GM12878 (cell line): ENCODE data around the gene BRD1. TPM values are rescaled to one million over a fixed set of nuclear protein-coding genes. Genes with fewer than 3 reads are reported as not detected.

Experiments
- ATAC-seq: fragments of 200-7000 bp; cut with Tn5 transposase; 3 replicates; pipeline ENCODE4 v1.9.1; 2020; ENCODE audit warnings: mild to moderate bottlenecking, moderate library complexity
- BruUV-seq: library from RNA; stranded (reverse); fragments of 400-500 nt; replicated peaks from 2 replicates; lab custom pipeline; 2021; lab: Mats Ljungman, UMichigan
- CTCF ChIA-PET: fragments of 300-600 bp; sonication (Branson Sonifier 250); formaldehyde crosslinking; extraction: SDS; loops from one replicate; lab custom pipeline; 2021; ENCODE audit warnings: inconsistent platforms; lab: Yijun Ruan, JAX
- POLR2A ChIA-PET: fragments of 350-600 bp; formaldehyde crosslinking; extraction: SDS; loops from one replicate; lab custom pipeline; 2021; ENCODE audit warnings: inconsistent platforms; lab: Charles Lee
- RAD21 ChIA-PET: fragments of 300-600 bp; sonication (Branson Sonifier 250); formaldehyde crosslinking; loops from one replicate; lab custom pipeline; 2023; ENCODE audit warnings: antibody characterized with exemption; ENCODE audit not compliant: unreplicated experiment; lab: Charles Lee
- SMC1A ChIA-PET: fragments of 300-600 bp; sonication (Branson Sonifier 250); formaldehyde crosslinking; loops from one replicate; lab custom pipeline; 2023; ENCODE audit not compliant: unreplicated experiment, uncharacterized antibody; lab: Charles Lee
- DNase-seq: peaks from one replicate; pipeline ENCODE4 v3.0.0-alpha.2; 2011; ENCODE audit warnings: low read depth, low spot score
- FAIRE-seq: peaks from 3 replicates; lab custom pipeline; 2011; peaks lifted over from hg19 to GRCh38; lab: Jason Lieb, UNC
- H2AFZ ChIP-seq: 2 replicates; pipeline ENCODE4 v1.6.0; 2011; ENCODE audit warnings: low read depth, low read length, control low read depth; ENCODE audit not compliant: control insufficient read depth
- H3K27ac ChIP-seq: 2 replicates; pipeline ENCODE4 v1.5.1; 2011; ENCODE audit warnings: control low read depth; ENCODE audit not compliant: control insufficient read depth, insufficient read depth
- H3K27me3 ChIP-seq, 2 experiments: replicated peaks in 1 of 2; 2 replicates each; pipeline versions ENCODE4 v1.6.0 to v1.6.1; 2011; ENCODE audit warnings: low read length in 1 of 2; ENCODE audit not compliant: control insufficient read depth in 2 of 2, insufficient read depth in 2 of 2
- H3K36me3 ChIP-seq, 2 experiments: 2 replicates each; pipeline ENCODE4 v1.5.1; 2011; ENCODE audit warnings: low read length in 1 of 2; ENCODE audit not compliant: control insufficient read depth in 2 of 2, insufficient read depth in 2 of 2
- H3K4me1 ChIP-seq: 2 replicates; pipeline ENCODE4 v1.6.1; 2011; ENCODE audit warnings: mild to moderate bottlenecking, low read length, moderate library complexity, mixed read lengths; ENCODE audit not compliant: control insufficient read depth, insufficient read depth
- H3K4me2 ChIP-seq: 2 replicates; pipeline ENCODE4 v1.6.0; 2011; ENCODE audit warnings: control low read depth; ENCODE audit not compliant: control insufficient read depth, insufficient read depth
- H3K4me3 ChIP-seq: fragments of 200-600 bp; sonication (generic); 2 replicates; pipeline ENCODE4 v1.5.1; 2016
- H3K79me2 ChIP-seq: 2 replicates; pipeline ENCODE4 v1.6.0; 2011; ENCODE audit warnings: low read length; ENCODE audit not compliant: control insufficient read depth, insufficient read depth
- H3K9ac ChIP-seq: 2 replicates; pipeline ENCODE4 v1.8.0; 2011; ENCODE audit warnings: low read length, control low read depth, mixed read lengths; ENCODE audit not compliant: control insufficient read depth, insufficient read depth
- H3K9me3 ChIP-seq: replicated peaks from 3 replicates; pipeline ENCODE4 v1.5.1; 2011; ENCODE audit warnings: mild to moderate bottlenecking, low read length; ENCODE audit not compliant: control insufficient read depth, insufficient read depth
- H4K20me1 ChIP-seq: 2 replicates; pipeline ENCODE4 v1.6.0; 2011; ENCODE audit not compliant: control insufficient read depth, insufficient read depth
- BHLHE40 ChIP-seq, 2 experiments: fragments of 450-650 bp in 1 of 2; IDR thresholded peaks; 2 replicates each; pipeline ENCODE4 v1.6.1; 2011 to 2017; ENCODE audit warnings: low read depth in 2 of 2, borderline replicate concordance in 1 of 2, improper control_type of control experiment in 1 of 2, low read length in 1 of 2, mild to moderate bottlenecking in 1 of 2
- E2F4 ChIP-seq: IDR thresholded peaks from 2 replicates; pipeline ENCODE4 v1.6.1; 2012; ENCODE audit warnings: low read depth, low read length, improper control_type of control experiment
- EGR1 ChIP-seq, 2 experiments: IDR thresholded peaks; 1 replicate in 1 of 2; 2 replicates in 1 of 2; pipeline ENCODE4 v1.6.1; 2011 to 2012; ENCODE audit warnings: low read depth in 2 of 2, low read length in 2 of 2, borderline replicate concordance in 1 of 2, mild to moderate bottlenecking in 1 of 2, moderate library complexity in 1 of 2
- FOXK2 ChIP-seq: fragments of 450-650 bp; IDR thresholded peaks from 2 replicates; pipeline ENCODE4 v1.6.1; 2017; ENCODE audit warnings: mild to moderate bottlenecking, moderate library complexity
- HDGF ChIP-seq: fragments of 450-650 bp; IDR thresholded peaks from 2 replicates; pipeline ENCODE4 v1.6.1; 2016; ENCODE audit warnings: antibody characterized with exemption
- MEF2B ChIP-seq: fragments of 450-650 bp; IDR thresholded peaks from 2 replicates; pipeline ENCODE4 v1.6.1; 2018; ENCODE audit warnings: mild to moderate bottlenecking, moderate library complexity; ENCODE audit not compliant: partially characterized antibody, poor library complexity, severe bottlenecking
- MYC ChIP-seq: IDR thresholded peaks from 2 replicates; pipeline ENCODE4 v1.6.1; 2011; ENCODE audit warnings: mild to moderate bottlenecking, low read length, moderate library complexity, inconsistent platforms; ENCODE audit not compliant: insufficient read depth, insufficient replicate concordance, insufficient read length, severe bottlenecking
- SMAD1 ChIP-seq: fragments of 450-650 bp; IDR thresholded peaks from 2 replicates; pipeline ENCODE4 v1.6.1; 2018; ENCODE audit warnings: mild to moderate bottlenecking, low read depth; ENCODE audit not compliant: partially characterized antibody
- SREBF1 ChIP-seq: IDR thresholded peaks from 2 replicates; pipeline ENCODE4 v1.6.1; 2012; ENCODE audit warnings: mild to moderate bottlenecking, low read length
- TAF1 ChIP-seq: IDR thresholded peaks from 2 replicates; pipeline ENCODE4 v1.6.1; 2011; ENCODE audit warnings: mild to moderate bottlenecking, low read depth, low read length, borderline replicate concordance
- TCF12 ChIP-seq: IDR thresholded peaks from 2 replicates; pipeline ENCODE4 v1.6.1; 2011; ENCODE audit warnings: low read depth, mild to moderate bottlenecking, low read length
- ZBED1 ChIP-seq: IDR thresholded peaks from 2 replicates; pipeline ENCODE4 v1.6.1; 2016; ENCODE audit warnings: borderline replicate concordance
- WGBS: methylation state at CpG from one replicate; pipeline ENCODE4 v1.1.6; 2016; ENCODE audit warnings: low lambda C conversion rate; ENCODE audit not compliant: insufficient replicate concordance, insufficient coverage; ENCODE audit errors: missing lambda C conversion rate; 5-methylcytosine and 5-hydroxymethylcytosine counted together
- in situ Hi-C: fragments of 300-500 bp; cut with MboI; formaldehyde crosslinking; loops from 9 replicates; pipeline ENCODE4 v1.14.3; 2018; ENCODE audit warnings: mixed read lengths
- intact Hi-C: fragments of 100-400 bp; cut with micrococcal nuclease; formaldehyde crosslinking; loops from one replicate; pipeline ENCODE4 v1.14.2; 2022; ENCODE audit not compliant: unreplicated experiment
- polyA plus RNA-seq, 11 experiments: library from polyadenylated mRNA; depleted of rRNA in 4 of 11; unstranded in 6 of 11; stranded (reverse) in 5 of 11; fragments of >200 nt; fragmentation: Nextera tagmentation in 4 of 11; fragmentation: Illumina TruSeq in 1 of 11; extraction: Ambion mirVana in 4 of 11; extraction: Trizol in 1 of 11; gene quantifications; 1 replicate in 1 of 11; 2 replicates in 10 of 11; pipeline versions ENCODE4 v1.2.1 to v1.2.3, GENCODE V29; 2011 to 2016; ENCODE audit warnings: inconsistent platforms in 2 of 11, missing spikeins in 2 of 11, low read depth in 1 of 11
- total RNA-seq, 4 experiments: library from RNA; depleted of rRNA in 3 of 4; stranded (reverse); fragments of >200 nt in 3 of 4; fragmentation: Illumina TruSeq in 1 of 4; extraction: Trizol in 1 of 4; gene quantifications; 2 replicates each; pipeline versions ENCODE4 v1.2.1 to v1.2.3, GENCODE V29; 2013 to 2021
- TF ChIP-seq, protein P1 (sequence below): fragments of 450-650 bp; IDR thresholded peaks from 2 replicates; pipeline ENCODE4 v1.6.1; 2017; ENCODE audit warnings: low read depth, mild to moderate bottlenecking, moderate library complexity

Gene BRD1
- total and polyA plus RNA-seq, 10 of the 15 experiments (the other 5 are each of a cell fraction or from before 2014, with no cell fraction given) = 0.90 to 26.4 (median 7.1) TPM

DNA sequence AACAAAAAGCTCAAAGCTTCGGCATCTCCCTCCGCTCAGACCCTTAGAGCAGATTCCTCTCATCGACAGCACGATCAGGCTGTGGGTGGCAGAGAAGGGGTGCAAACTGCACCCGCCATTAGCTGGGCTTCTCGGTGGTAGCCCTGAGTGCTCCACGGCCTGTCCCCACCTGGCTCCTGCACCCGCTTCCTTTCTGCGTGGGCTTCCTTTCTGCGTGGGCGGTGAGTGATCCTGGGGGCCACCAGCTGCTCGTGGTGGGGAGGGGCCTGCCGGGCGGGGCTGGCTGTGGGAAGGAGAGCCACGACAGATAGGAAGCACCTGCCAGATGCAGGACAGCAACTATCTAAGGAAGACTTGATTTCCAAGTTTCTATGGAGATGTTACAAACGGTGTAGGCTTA is 55.0 kb downstream of the BRD1 start:
- Histone ChIP-seq H3K4me2 (no peak overlapping the region), H3K36me3 (peaks cover 13 to 26% of the 10 kb centered on the region in 2 experiments), H3K79me2 (no peaks in the 10 kb centered on the region), H3K4me3 (no peak overlapping the region), H3K27ac (no peak overlapping the region), H2AFZ (no peak overlapping the region), H4K20me1 (no peaks in the 10 kb centered on the region), H3K27me3 (no peaks in the 10 kb centered on the region), H3K9me3 (no peaks in the 10 kb centered on the region), H3K9ac (no peak overlapping the region), H3K4me1 (no peaks in the 10 kb centered on the region)
- ChIA-PET SMC1A (no interaction called here), RAD21 (interaction anchor here (0.9 kb wide), 1 partner anchor 258 kb away, joined by 4 read pairs; no protein-coding TSS in a partner anchor), CTCF (interaction anchor here (1.0 kb wide), 1 partner anchor 144 kb away, joined by 3 read pairs; no protein-coding TSS in a partner anchor), POLR2A (no interaction called here)
- no peak for DNase-seq
- WGBS = 60% methylated on average over 14 of the region's 16 CpGs
- FAIRE-seq = no peak
- ATAC-seq = no peak
- TF ChIP-seq MEF2B = no peak
- TF ChIP-seq EGR1 (IDR thresholded peaks at IDR 0.05; ENCODE audit: borderline replicate concordance in 1 of 2, low read depth in 2 of 2, low read length in 2 of 2) = peak in 1 of 2 experiments; percentile 67; a peak in 1 of 3 replicates
- no peak for TF ChIP-seq TAF1
- TF ChIP-seq TCF12 = 0 out of 2 replicates have a peak, but pooled peaks have one; percentile 32
- in situ Hi-C loops (no loop called here), intact Hi-C loops (no loop called here)
- BruUV-seq = no TSS peak

DNA sequence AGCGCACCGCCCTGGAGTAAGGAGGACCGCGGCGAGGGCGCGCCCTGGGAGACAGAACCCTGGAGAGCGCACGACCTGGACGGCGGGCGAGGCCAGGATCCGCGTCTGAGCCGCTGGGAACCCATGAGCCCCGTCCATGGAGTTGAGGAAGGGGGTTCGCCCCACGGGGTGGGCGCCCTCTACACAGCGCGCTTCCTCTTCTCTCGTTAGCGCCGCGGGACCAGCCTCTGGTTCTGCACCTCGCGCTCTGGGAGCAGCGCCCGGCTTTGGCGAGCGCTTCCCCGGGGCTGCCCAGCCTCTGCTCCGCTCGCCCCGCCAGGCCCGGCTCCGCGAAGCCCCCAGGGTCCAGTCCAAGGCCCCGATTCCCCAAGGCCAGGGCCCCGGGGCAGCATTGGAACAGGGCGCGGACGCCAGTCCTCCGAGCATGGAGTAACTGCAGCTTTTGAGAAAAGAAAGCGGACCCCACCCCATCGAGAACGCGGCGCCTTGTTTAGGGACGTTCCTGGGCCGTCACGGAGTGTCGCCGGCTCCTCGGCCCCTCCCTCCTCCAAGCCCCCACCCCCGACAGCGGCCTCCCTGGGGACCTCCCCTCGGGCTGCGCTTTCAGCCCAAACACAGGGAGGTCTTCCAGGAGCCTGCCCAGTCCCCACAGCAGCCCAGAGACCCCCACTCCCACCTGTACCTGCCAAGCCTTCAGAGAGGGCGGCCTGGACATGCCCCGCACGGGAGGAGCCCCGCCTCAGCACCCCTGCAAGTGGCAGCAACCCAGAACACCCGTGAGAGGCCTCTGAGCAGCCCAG is 56.2 kb downstream of the BRD1 start:
- no TSS peak for BruUV-seq
- ChIA-PET CTCF (no interaction called here), POLR2A (no interaction called here), SMC1A (no interaction called here), RAD21 (no interaction called here)
- H3K9ac ChIP-seq = no peak overlapping the region
- H3K4me2 ChIP-seq = no peak overlapping the region
- no peaks in the 10 kb centered on the region for H3K79me2 ChIP-seq
- intact Hi-C loops = no loop called here
- 92% methylated on average over 49 of the region's 64 CpGs for WGBS
- in situ Hi-C loops = no loop called here
- no peak overlapping the region for H2AFZ ChIP-seq
- H3K27me3 ChIP-seq = no peaks in the 10 kb centered on the region
- FAIRE-seq = no peak
- H3K27ac ChIP-seq = no peak overlapping the region
- H3K4me1 ChIP-seq = no peaks in the 10 kb centered on the region
- no peak overlapping the region for H3K4me3 ChIP-seq
- no peak for DNase-seq
- H4K20me1 ChIP-seq = no peaks in the 10 kb centered on the region
- peaks cover 3% of the 10 kb centered on the region; the same call in 2 of the 3 replicates for H3K9me3 ChIP-seq
- ATAC-seq = no peak
- TF ChIP-seq BHLHE40 (IDR thresholded peaks at IDR 0.05; ENCODE audit: borderline replicate concordance in 1 of 2, low read depth in 2 of 2, low read length in 1 of 2) (no peak), E2F4 (no peak), HDGF (no peak), ZBED1 (no peak), FOXK2 (no peak), SMAD1 (no peak), MYC (no peak), SREBF1 (no peak)
- TF ChIP-seq, protein P1, sequence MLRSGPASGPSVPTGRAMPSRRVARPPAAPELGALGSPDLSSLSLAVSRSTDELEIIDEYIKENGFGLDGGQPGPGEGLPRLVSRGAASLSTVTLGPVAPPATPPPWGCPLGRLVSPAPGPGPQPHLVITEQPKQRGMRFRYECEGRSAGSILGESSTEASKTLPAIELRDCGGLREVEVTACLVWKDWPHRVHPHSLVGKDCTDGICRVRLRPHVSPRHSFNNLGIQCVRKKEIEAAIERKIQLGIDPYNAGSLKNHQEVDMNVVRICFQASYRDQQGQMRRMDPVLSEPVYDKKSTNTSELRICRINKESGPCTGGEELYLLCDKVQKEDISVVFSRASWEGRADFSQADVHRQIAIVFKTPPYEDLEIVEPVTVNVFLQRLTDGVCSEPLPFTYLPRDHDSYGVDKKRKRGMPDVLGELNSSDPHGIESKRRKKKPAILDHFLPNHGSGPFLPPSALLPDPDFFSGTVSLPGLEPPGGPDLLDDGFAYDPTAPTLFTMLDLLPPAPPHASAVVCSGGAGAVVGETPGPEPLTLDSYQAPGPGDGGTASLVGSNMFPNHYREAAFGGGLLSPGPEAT = no peak
- peaks cover 10 to 19% of the 10 kb centered on the region in 2 experiments for H3K36me3 ChIP-seq
